GM23338 (cell line): ENCODE measurements around the gene MAD1L1. TPM values are rescaled to one million over a fixed set of nuclear protein-coding genes. Genes with fewer than 3 reads are reported as not detected.
A peak's percentile ranks its signal among the peaks of the same experiment; 100 is the strongest.

ENCODE experiments used
- ATAC-seq: fragments of 200-7000 bp; cut with Tn5 transposase; 3 replicates; pipeline ENCODE4 v1.9.1; 2020
- DNase-seq: peaks from one replicate; pipeline ENCODE4 v3.0.0-alpha.2; 2015; ENCODE audit warnings: low spot score
- H2AFZ ChIP-seq: fragments of 200-600 bp; sonication (generic); 2 replicates; pipeline ENCODE4 v1.8.0; 2016; ENCODE audit warnings: antibody characterized with exemption, mild to moderate bottlenecking, moderate library complexity
- H3F3A ChIP-seq: fragments of 200-600 bp; sonication (generic); replicated peaks from 2 replicates; pipeline ENCODE4 v1.8.0; 2017; ENCODE audit warnings: antibody characterized with exemption, mixed run types, low read depth
- H3K27ac ChIP-seq: fragments of 200-600 bp; sonication (generic); 2 replicates; pipeline ENCODE4 v1.6.1; 2016; ENCODE audit warnings: low read depth
- H3K27me3 ChIP-seq: fragments of 200-600 bp; sonication (generic); 2 replicates; pipeline ENCODE4 v1.8.0; 2016; ENCODE audit warnings: mild to moderate bottlenecking, mixed run types, moderate library complexity; ENCODE audit not compliant: insufficient read depth
- H3K36me3 ChIP-seq: fragments of 200-600 bp; sonication (generic); 2 replicates; pipeline ENCODE4 v1.8.0; 2016; ENCODE audit warnings: mild to moderate bottlenecking; ENCODE audit not compliant: insufficient read depth
- H3K4me1 ChIP-seq: fragments of 200-600 bp; sonication (generic); 2 replicates; pipeline ENCODE4 v1.8.0; 2016; ENCODE audit warnings: mild to moderate bottlenecking, moderate library complexity; ENCODE audit not compliant: insufficient read depth
- H3K4me2 ChIP-seq: fragments of 200-600 bp; sonication (generic); 2 replicates; pipeline ENCODE4 v1.7.1; 2017; ENCODE audit warnings: mixed run types
- H3K4me3 ChIP-seq: fragments of 200-600 bp; sonication (generic); 2 replicates; pipeline ENCODE4 v1.6.1; 2016; ENCODE audit warnings: mixed run types
- H3K79me2 ChIP-seq: fragments of 200-600 bp; sonication (generic); replicated peaks from 2 replicates; pipeline ENCODE4 v1.8.0; 2017; ENCODE audit warnings: mild to moderate bottlenecking; ENCODE audit not compliant: insufficient read depth
- H3K9me2 ChIP-seq: fragments of 200-600 bp; sonication (generic); 2 replicates; pipeline ENCODE4 v1.8.0; 2017; ENCODE audit not compliant: insufficient read depth
- H4K20me1 ChIP-seq: fragments of 200-600 bp; sonication (generic); replicated peaks from 2 replicates; pipeline ENCODE4 v1.8.0; 2017; ENCODE audit warnings: mild to moderate bottlenecking; ENCODE audit not compliant: insufficient read depth
- H3K27ac Mint-ChIP-seq: 2 replicates; pipeline ENCODE4 v1.8.0; 2020; ENCODE audit warnings: inconsistent platforms, mild to moderate bottlenecking, moderate library complexity, mixed read lengths
- H3K27me3 Mint-ChIP-seq: 3 replicates; pipeline ENCODE4 v1.8.0; 2022; ENCODE audit warnings: low read depth, mild to moderate bottlenecking, moderate library complexity, mixed read lengths, inconsistent platforms; ENCODE audit not compliant: insufficient read depth, poor library complexity
- H3K36me3 Mint-ChIP-seq: 3 replicates; pipeline ENCODE4 v1.8.0; 2021; ENCODE audit warnings: low read depth, mild to moderate bottlenecking, inconsistent platforms, moderate library complexity, mixed read lengths
- H3K4me1 Mint-ChIP-seq: 3 replicates; pipeline ENCODE4 v1.8.0; 2020; ENCODE audit warnings: mild to moderate bottlenecking, inconsistent platforms, mixed read lengths
- H3K4me3 Mint-ChIP-seq: 3 replicates; pipeline ENCODE4 v1.8.0; 2021; ENCODE audit warnings: moderate library complexity, mild to moderate bottlenecking, inconsistent platforms, mixed read lengths
- H3K9me3 Mint-ChIP-seq: 3 replicates; pipeline ENCODE4 v1.8.0; 2020; ENCODE audit warnings: moderate library complexity, mild to moderate bottlenecking, inconsistent platforms, mixed read lengths
- CREB1 ChIP-seq: fragments of 250-450 bp; sonication (Bioruptor Pico); IDR thresholded peaks from 2 replicates; pipeline ENCODE4 v1.5.0; 2020; ENCODE audit warnings: low read depth, mild to moderate bottlenecking, moderate library complexity
- EZH2 ChIP-seq: fragments of 200-600 bp; sonication (generic); IDR thresholded peaks from one replicate; pipeline ENCODE4 v1.8.0; 2017; ENCODE audit warnings: antibody characterized with exemption, mild to moderate bottlenecking, low read depth; ENCODE audit not compliant: unreplicated experiment
- EZH2phosphoT487 ChIP-seq: fragments of 200-600 bp; sonication (generic); IDR thresholded peaks from one replicate; pipeline ENCODE4 v1.8.1; 2018; ENCODE audit warnings: antibody characterized with exemption; ENCODE audit not compliant: unreplicated experiment
- STAT1 ChIP-seq: IDR thresholded peaks from one replicate; pipeline ENCODE4 v1.6.1; 2016; ENCODE audit warnings: antibody characterized with exemption; ENCODE audit not compliant: unreplicated experiment
- ZNF114 ChIP-seq: fragments of 250-450 bp; sonication (Bioruptor Pico); IDR thresholded peaks from 2 replicates; pipeline ENCODE4 v1.5.0; 2020; ENCODE audit warnings: mild to moderate bottlenecking, moderate library complexity
- ZNF331 ChIP-seq: fragments of 250-450 bp; sonication (Bioruptor Pico); IDR thresholded peaks from 2 replicates; pipeline ENCODE4 v1.5.0; 2020; ENCODE audit warnings: low read depth, mild to moderate bottlenecking, moderate library complexity
- polyA plus RNA-seq: library from polyadenylated mRNA; unstranded; fragments of >200 nt; fragmentation: Nextera tagmentation; extraction: Ambion mirVana; gene quantifications from 2 replicates; pipeline ENCODE4 v1.2.1, GENCODE V29; 2016
- total RNA-seq: library from RNA; depleted of rRNA; stranded (reverse); fragments of >200 nt; shearing (Covaris generic); gene quantifications from 2 replicates; pipeline ENCODE4 v1.2.3, GENCODE V29; 2014
- TF ChIP-seq, protein P1 (sequence below): fragments of 250-450 bp; sonication (Bioruptor Pico); IDR thresholded peaks from 2 replicates; pipeline ENCODE4 v1.5.0; 2020; ENCODE audit warnings: mild to moderate bottlenecking, moderate library complexity
- TF ChIP-seq, protein P2 (sequence below): IDR thresholded peaks from one replicate; pipeline ENCODE4 v1.6.1; 2018; ENCODE audit warnings: antibody characterized with exemption; ENCODE audit not compliant: unreplicated experiment
- TF ChIP-seq, protein P3 (sequence below), 2 experiments: fragments of 200-600 bp in 1 of 2; sonication (generic) in 1 of 2; conservative IDR thresholded peaks; 2 replicates each; pipeline versions ENCODE4 v1.5.1 to v1.6.1; 2016 to 2017; ENCODE audit warnings: antibody characterized with exemption in 2 of 2, low read depth in 2 of 2, mild to moderate bottlenecking in 2 of 2, moderate library complexity in 1 of 2

Gene MAD1L1
- total and polyA plus RNA-seq, 2 experiments from 2014 or later: 40.3 to 59.3 TPM

DNA sequence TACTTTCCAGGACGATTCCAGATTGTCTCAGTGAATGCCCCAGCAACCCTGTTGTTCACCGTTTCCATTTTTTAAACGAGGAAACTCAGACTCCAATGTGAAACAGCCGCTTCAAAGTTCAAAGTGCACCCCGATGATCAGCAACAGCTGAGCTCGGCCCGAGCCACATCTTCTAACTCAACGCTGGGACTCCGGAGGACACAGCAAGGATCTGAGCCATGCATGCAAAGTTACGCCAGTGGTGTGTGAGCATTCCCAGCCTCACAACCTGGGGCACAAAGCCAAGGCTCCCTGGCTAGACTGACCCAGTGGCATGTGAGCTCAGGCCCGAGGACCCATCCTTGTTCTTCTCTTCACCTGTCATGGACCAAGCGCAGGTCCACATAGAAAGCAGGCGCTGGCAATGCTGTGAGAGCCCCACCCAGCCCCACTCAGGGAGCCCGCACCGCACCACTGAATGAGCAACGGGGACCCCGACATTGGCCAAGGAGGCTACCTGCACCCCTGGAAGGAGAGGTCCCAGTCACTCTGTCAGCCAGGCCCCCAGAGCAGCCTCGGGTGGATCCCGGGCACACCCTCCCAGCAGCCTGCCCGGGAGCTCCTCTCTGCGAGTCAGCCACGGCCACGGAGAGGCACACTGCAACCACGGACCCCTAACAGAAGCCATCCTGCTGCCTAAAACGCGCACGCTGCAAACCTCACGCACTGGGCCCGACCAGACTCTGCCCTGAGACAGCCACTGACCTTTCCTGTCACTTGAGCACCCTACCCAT, 82.9 kb downstream of the MAD1L1 start:
- ATAC-seq: no peak
- H3K4me1 Mint-ChIP-seq: peaks cover 10% of the 10 kb centered on the region

DNA sequence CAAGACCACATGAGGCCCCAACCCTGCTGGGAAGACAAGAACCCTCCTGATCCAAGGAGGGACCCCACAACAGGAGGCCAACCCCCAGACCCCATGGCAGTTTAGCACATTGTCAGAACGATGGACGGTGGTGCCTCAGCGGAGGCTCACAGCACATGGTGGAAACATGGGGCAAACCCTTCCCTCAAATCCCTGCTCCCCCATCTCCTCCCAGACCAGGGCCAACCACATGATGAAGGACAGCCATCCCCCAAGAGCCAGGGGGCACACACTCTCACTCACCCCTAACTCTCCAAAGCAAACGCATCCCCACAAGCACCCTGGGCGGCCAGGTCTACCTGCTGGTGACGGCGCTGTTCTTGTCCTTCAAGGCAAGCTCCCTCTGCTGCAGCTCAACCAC, 83.9 kb downstream of the MAD1L1 start:
- Histone ChIP-seq H3K27me3 (no peaks in the 10 kb centered on the region), H2AFZ (no peak overlapping the region), H4K20me1 (peaks cover 9% of the 10 kb centered on the region), H3K4me1 (no peaks in the 10 kb centered on the region), H3K4me3 (no peak overlapping the region), H3K79me2 (peaks cover 16% of the 10 kb centered on the region), H3K4me2 (no peak overlapping the region), H3F3A (no peaks in the 10 kb centered on the region), H3K27ac (no peak overlapping the region), H3K9me2 (no peaks in the 10 kb centered on the region), H3K36me3 (no peaks in the 10 kb centered on the region)
- peaks cover 15% of the 10 kb centered on the region for H3K36me3 Mint-ChIP-seq
- ATAC-seq (no peak), DNase-seq (no peak)
- H3K9me3 Mint-ChIP-seq: no peaks in the 10 kb centered on the region
- TF ChIP-seq CREB1 (no peak), ZNF114 (CRISPR knock-in tag) (no peak), ZNF331 (no peak), EZH2 (no peak)
- TF ChIP-seq, protein P1, sequence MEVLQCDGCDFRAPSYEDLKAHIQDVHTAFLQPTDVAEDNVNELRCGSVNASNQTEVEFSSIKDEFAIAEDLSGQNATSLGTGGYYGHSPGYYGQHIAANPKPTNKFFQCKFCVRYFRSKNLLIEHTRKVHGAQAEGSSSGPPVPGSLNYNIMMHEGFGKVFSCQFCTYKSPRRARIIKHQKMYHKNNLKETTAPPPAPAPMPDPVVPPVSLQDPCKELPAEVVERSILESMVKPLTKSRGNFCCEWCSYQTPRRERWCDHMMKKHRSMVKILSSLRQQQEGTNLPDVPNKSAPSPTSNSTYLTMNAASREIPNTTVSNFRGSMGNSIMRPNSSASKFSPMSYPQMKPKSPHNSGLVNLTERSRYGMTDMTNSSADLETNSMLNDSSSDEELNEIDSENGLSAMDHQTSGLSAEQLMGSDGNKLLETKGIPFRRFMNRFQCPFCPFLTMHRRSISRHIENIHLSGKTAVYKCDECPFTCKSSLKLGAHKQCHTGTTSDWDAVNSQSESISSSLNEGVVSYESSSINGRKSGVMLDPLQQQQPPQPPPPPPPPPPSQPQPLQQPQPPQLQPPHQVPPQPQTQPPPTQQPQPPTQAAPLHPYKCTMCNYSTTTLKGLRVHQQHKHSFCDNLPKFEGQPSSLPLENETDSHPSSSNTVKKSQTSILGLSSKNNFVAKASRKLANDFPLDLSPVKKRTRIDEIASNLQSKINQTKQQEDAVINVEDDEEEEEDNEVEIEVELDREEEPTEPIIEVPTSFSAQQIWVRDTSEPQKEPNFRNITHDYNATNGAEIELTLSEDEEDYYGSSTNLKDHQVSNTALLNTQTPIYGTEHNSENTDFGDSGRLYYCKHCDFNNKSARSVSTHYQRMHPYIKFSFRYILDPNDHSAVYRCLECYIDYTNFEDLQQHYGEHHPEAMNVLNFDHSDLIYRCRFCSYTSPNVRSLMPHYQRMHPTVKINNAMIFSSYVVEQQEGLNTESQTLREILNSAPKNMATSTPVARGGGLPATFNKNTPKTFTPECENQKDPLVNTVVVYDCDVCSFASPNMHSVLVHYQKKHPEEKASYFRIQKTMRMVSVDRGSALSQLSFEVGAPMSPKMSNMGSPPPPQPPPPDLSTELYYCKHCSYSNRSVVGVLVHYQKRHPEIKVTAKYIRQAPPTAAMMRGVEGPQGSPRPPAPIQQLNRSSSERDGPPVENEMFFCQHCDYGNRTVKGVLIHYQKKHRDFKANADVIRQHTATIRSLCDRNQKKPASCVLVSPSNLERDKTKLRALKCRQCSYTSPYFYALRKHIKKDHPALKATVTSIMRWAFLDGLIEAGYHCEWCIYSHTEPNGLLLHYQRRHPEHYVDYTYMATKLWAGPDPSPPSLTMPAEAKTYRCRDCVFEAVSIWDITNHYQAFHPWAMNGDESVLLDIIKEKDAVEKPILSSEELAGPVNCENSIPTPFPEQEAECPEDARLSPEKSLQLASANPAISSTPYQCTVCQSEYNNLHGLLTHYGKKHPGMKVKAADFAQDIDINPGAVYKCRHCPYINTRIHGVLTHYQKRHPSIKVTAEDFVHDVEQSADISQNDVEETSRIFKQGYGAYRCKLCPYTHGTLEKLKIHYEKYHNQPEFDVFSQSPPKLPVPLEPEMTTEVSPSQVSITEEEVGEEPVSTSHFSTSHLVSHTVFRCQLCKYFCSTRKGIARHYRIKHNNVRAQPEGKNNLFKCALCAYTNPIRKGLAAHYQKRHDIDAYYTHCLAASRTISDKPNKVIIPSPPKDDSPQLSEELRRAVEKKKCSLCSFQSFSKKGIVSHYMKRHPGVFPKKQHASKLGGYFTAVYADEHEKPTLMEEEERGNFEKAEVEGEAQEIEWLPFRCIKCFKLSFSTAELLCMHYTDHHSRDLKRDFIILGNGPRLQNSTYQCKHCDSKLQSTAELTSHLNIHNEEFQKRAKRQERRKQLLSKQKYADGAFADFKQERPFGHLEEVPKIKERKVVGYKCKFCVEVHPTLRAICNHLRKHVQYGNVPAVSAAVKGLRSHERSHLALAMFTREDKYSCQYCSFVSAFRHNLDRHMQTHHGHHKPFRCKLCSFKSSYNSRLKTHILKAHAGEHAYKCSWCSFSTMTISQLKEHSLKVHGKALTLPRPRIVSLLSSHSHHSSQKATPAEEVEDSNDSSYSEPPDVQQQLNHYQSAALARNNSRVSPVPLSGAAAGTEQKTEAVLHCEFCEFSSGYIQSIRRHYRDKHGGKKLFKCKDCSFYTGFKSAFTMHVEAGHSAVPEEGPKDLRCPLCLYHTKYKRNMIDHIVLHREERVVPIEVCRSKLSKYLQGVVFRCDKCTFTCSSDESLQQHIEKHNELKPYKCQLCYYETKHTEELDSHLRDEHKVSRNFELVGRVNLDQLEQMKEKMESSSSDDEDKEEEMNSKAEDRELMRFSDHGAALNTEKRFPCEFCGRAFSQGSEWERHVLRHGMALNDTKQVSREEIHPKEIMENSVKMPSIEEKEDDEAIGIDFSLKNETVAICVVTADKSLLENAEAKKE (CRISPR knock-in tag): no peak
- TF ChIP-seq, protein P2, sequence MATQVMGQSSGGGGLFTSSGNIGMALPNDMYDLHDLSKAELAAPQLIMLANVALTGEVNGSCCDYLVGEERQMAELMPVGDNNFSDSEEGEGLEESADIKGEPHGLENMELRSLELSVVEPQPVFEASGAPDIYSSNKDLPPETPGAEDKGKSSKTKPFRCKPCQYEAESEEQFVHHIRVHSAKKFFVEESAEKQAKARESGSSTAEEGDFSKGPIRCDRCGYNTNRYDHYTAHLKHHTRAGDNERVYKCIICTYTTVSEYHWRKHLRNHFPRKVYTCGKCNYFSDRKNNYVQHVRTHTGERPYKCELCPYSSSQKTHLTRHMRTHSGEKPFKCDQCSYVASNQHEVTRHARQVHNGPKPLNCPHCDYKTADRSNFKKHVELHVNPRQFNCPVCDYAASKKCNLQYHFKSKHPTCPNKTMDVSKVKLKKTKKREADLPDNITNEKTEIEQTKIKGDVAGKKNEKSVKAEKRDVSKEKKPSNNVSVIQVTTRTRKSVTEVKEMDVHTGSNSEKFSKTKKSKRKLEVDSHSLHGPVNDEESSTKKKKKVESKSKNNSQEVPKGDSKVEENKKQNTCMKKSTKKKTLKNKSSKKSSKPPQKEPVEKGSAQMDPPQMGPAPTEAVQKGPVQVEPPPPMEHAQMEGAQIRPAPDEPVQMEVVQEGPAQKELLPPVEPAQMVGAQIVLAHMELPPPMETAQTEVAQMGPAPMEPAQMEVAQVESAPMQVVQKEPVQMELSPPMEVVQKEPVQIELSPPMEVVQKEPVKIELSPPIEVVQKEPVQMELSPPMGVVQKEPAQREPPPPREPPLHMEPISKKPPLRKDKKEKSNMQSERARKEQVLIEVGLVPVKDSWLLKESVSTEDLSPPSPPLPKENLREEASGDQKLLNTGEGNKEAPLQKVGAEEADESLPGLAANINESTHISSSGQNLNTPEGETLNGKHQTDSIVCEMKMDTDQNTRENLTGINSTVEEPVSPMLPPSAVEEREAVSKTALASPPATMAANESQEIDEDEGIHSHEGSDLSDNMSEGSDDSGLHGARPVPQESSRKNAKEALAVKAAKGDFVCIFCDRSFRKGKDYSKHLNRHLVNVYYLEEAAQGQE: no peak
- TF ChIP-seq, protein P3, sequence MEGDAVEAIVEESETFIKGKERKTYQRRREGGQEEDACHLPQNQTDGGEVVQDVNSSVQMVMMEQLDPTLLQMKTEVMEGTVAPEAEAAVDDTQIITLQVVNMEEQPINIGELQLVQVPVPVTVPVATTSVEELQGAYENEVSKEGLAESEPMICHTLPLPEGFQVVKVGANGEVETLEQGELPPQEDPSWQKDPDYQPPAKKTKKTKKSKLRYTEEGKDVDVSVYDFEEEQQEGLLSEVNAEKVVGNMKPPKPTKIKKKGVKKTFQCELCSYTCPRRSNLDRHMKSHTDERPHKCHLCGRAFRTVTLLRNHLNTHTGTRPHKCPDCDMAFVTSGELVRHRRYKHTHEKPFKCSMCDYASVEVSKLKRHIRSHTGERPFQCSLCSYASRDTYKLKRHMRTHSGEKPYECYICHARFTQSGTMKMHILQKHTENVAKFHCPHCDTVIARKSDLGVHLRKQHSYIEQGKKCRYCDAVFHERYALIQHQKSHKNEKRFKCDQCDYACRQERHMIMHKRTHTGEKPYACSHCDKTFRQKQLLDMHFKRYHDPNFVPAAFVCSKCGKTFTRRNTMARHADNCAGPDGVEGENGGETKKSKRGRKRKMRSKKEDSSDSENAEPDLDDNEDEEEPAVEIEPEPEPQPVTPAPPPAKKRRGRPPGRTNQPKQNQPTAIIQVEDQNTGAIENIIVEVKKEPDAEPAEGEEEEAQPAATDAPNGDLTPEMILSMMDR (conservative IDR thresholded peaks at IDR 0.05; ENCODE audit: low read depth in 2 of 2): no peak
- H3K4me1 Mint-ChIP-seq: peaks cover 10% of the 10 kb centered on the region
- H3K27me3 Mint-ChIP-seq: peaks cover 12% of the 10 kb centered on the region
- H3K27ac Mint-ChIP-seq: peak overlapping the region; percentile 80
- H3K4me3 Mint-ChIP-seq: no peak overlapping the region

More for the DNA sequence above, 82.9 kb downstream of the MAD1L1 start:
- TF ChIP-seq STAT1: no peak
- TF ChIP-seq EZH2phosphoT487: no peak
- H3K4me3 Mint-ChIP-seq: no peak overlapping the region
- H3F3A ChIP-seq: no peaks in the 10 kb centered on the region
- no peak overlapping the region for H3K4me2 ChIP-seq
- peaks cover 22% of the 10 kb centered on the region for H3K79me2 ChIP-seq
- H3K27ac ChIP-seq: no peak overlapping the region
- H3K9me2 ChIP-seq: no peaks in the 10 kb centered on the region
- H4K20me1 ChIP-seq: peaks cover 9% of the 10 kb centered on the region
- H3K36me3 ChIP-seq: no peaks in the 10 kb centered on the region
- H3K4me1 ChIP-seq: no peaks in the 10 kb centered on the region
- H3K27me3 Mint-ChIP-seq: peaks cover 12% of the 10 kb centered on the region
- no peak for DNase-seq
- H2AFZ ChIP-seq: no peak overlapping the region
- H3K36me3 Mint-ChIP-seq: peaks cover 15% of the 10 kb centered on the region
- H3K27ac Mint-ChIP-seq: peak overlapping the region; percentile 72
- H3K4me3 ChIP-seq: no peak overlapping the region
- H3K27me3 ChIP-seq: no peaks in the 10 kb centered on the region
- no peaks in the 10 kb centered on the region for H3K9me3 Mint-ChIP-seq
